ENCODE results near the gene CST1. TPM values are rescaled to one million over a fixed set of nuclear protein-coding genes. Genes with fewer than 3 reads are reported as not detected.

The CST1 gene
- polyA plus RNA-seq, 1 of the 3 experiments (the other 2 are of a cell fraction): not detected

DNA sequence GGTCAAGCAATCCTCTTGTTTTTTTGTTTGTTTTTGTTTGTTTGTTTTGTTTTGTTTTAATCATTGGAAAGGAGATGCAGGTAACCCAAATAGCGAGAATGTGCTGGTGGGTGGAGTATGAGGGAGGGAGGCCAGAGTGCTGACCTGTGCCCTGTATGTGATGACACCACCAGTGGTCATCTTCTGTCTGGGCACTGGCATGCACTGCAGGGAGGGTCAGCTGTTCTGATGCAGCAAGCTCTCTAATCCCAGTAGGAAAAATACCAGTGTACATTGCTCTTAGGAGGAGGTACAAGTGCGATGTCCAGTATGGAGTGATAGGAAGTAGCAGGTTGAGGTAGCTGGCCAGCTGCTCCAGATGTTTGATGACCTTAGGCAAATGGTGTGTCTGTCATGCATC, 2.9 kb upstream of the CST1 start:
- no peak overlapping the region for H3K4me2 ChIP-seq
- H3K27me3 ChIP-seq (ENCODE audit: insufficient read depth): no peaks in the 10 kb centered on the region
- peaks cover 0 to 4% of the 10 kb centered on the region in 2 experiments; a peak in 1 of 4 replicates for H3K4me1 ChIP-seq (ENCODE audit: control insufficient read depth in 1 of 2, insufficient read depth in 2 of 2, low read depth in 1 of 2, low read length in 1 of 2)
- H3F3A ChIP-seq (replicated peaks; ENCODE audit: insufficient read depth): no peaks in the 10 kb centered on the region
- WGBS (ENCODE audit: low lambda C conversion rate): 33% methylated on average over 2 of the region's 2 CpGs
- no peak overlapping the region for H3K9ac ChIP-seq
- no peaks in the 10 kb centered on the region for H3K79me2 ChIP-seq (ENCODE audit: insufficient read depth)
- TF ChIP-seq EP300 (IDR thresholded peaks at IDR 0.05; ENCODE audit: borderline replicate concordance in 1 of 2, low read depth in 1 of 2, low read length in 1 of 2) (no peak), FOSL2 (IDR thresholded peaks at IDR 0.05; ENCODE audit: borderline replicate concordance, low read depth) (no peak), POLR2AphosphoS5 (IDR thresholded peaks at IDR 0.05; ENCODE audit: low read depth, low read length) (no peak), RAD21 (IDR thresholded peaks at IDR 0.05; ENCODE audit: low read length) (no peak)
- TF ChIP-seq, protein P1, sequence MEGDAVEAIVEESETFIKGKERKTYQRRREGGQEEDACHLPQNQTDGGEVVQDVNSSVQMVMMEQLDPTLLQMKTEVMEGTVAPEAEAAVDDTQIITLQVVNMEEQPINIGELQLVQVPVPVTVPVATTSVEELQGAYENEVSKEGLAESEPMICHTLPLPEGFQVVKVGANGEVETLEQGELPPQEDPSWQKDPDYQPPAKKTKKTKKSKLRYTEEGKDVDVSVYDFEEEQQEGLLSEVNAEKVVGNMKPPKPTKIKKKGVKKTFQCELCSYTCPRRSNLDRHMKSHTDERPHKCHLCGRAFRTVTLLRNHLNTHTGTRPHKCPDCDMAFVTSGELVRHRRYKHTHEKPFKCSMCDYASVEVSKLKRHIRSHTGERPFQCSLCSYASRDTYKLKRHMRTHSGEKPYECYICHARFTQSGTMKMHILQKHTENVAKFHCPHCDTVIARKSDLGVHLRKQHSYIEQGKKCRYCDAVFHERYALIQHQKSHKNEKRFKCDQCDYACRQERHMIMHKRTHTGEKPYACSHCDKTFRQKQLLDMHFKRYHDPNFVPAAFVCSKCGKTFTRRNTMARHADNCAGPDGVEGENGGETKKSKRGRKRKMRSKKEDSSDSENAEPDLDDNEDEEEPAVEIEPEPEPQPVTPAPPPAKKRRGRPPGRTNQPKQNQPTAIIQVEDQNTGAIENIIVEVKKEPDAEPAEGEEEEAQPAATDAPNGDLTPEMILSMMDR (IDR thresholded peaks at IDR 0.05): no peak
- H4K20me1 ChIP-seq (ENCODE audit: insufficient read depth): no peaks in the 10 kb centered on the region
- H3K4me3 ChIP-seq (ENCODE audit: low read depth in 2 of 2, low read length in 1 of 2): no peak overlapping the region
- H3K36me3 ChIP-seq (replicated peaks in 1 of 2; ENCODE audit: control insufficient read depth in 1 of 2, insufficient read depth in 2 of 2, low read length in 1 of 2): no peaks in the 10 kb centered on the region
- no peaks in the 10 kb centered on the region for H3K9me2 ChIP-seq
- H3K27ac ChIP-seq (ENCODE audit: low read depth in 2 of 2, low read length in 1 of 2): no peak overlapping the region
- no peak overlapping the region for H2AFZ ChIP-seq (ENCODE audit: low read depth)
- ChIA-PET CTCF (no interaction called here), POLR2A (no interaction called here)
- DNase-seq: no peak
- no peaks in the 10 kb centered on the region for H3K9me3 ChIP-seq

DNA sequence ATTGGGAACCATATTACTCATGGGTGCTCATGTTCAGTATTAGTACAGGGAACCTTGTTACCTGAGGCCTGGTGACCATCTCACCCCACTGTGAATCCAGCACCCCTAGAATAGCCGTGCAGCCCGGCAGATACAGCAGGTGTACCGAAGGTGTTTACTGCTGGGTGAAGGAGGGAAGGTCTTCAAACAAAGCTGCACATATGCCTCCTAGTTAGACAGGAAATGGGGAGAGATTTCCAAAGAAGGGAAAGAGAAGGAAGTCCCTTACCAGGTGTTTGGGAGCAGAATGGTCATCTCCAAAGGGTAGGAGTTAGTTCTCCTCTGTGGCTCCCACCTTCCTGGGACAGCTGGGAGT, 2.4 kb upstream of the CST1 start:
- H3K4me2 ChIP-seq: no peak overlapping the region
- no peaks in the 10 kb centered on the region for H3K27me3 ChIP-seq (ENCODE audit: insufficient read depth)
- no peaks in the 10 kb centered on the region for H3K36me3 ChIP-seq (replicated peaks in 1 of 2; ENCODE audit: control insufficient read depth in 1 of 2, insufficient read depth in 2 of 2, low read length in 1 of 2)
- H3K9ac ChIP-seq: no peak overlapping the region
- no peaks in the 10 kb centered on the region for H3K9me3 ChIP-seq
- 17% methylated on average over 3 of the region's 3 CpGs for WGBS (ENCODE audit: low lambda C conversion rate)
- H3K4me1 ChIP-seq (ENCODE audit: control insufficient read depth in 1 of 2, insufficient read depth in 2 of 2, low read depth in 1 of 2, low read length in 1 of 2): peaks cover 0 to 4% of the 10 kb centered on the region in 2 experiments; a peak in 1 of 4 replicates
- ChIA-PET CTCF (no interaction called here), POLR2A (no interaction called here)
- H3K4me3 ChIP-seq (ENCODE audit: low read depth in 2 of 2, low read length in 1 of 2): no peak overlapping the region
- no peak overlapping the region for H3K27ac ChIP-seq (ENCODE audit: low read depth in 2 of 2, low read length in 1 of 2)
- H2AFZ ChIP-seq (ENCODE audit: low read depth): no peak overlapping the region
- no peak for DNase-seq
- H3F3A ChIP-seq (replicated peaks; ENCODE audit: insufficient read depth): no peaks in the 10 kb centered on the region
- no peak for TF ChIP-seq RFX5 (IDR thresholded peaks at IDR 0.05; ENCODE audit: low read length)
- no peak for TF ChIP-seq EZH2phosphoT487 (IDR thresholded peaks at IDR 0.05; ENCODE audit: borderline replicate concordance, low read depth)
- no peak for TF ChIP-seq NRF1 (IDR thresholded peaks at IDR 0.05; ENCODE audit: low read depth, low read length)
- TF ChIP-seq, protein P2, sequence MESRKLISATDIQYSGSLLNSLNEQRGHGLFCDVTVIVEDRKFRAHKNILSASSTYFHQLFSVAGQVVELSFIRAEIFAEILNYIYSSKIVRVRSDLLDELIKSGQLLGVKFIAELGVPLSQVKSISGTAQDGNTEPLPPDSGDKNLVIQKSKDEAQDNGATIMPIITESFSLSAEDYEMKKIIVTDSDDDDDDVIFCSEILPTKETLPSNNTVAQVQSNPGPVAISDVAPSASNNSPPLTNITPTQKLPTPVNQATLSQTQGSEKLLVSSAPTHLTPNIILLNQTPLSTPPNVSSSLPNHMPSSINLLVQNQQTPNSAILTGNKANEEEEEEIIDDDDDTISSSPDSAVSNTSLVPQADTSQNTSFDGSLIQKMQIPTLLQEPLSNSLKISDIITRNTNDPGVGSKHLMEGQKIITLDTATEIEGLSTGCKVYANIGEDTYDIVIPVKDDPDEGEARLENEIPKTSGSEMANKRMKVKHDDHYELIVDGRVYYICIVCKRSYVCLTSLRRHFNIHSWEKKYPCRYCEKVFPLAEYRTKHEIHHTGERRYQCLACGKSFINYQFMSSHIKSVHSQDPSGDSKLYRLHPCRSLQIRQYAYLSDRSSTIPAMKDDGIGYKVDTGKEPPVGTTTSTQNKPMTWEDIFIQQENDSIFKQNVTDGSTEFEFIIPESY (IDR thresholded peaks at IDR 0.05; ENCODE audit: borderline replicate concordance, low read depth): no peak
- TF ChIP-seq, protein P3, sequence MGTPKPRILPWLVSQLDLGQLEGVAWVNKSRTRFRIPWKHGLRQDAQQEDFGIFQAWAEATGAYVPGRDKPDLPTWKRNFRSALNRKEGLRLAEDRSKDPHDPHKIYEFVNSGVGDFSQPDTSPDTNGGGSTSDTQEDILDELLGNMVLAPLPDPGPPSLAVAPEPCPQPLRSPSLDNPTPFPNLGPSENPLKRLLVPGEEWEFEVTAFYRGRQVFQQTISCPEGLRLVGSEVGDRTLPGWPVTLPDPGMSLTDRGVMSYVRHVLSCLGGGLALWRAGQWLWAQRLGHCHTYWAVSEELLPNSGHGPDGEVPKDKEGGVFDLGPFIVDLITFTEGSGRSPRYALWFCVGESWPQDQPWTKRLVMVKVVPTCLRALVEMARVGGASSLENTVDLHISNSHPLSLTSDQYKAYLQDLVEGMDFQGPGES (IDR thresholded peaks at IDR 0.05; ENCODE audit: low read depth, low read length): no peak
- TF ChIP-seq GABPA (IDR thresholded peaks at IDR 0.05; ENCODE audit: low read depth): no peak
- TF ChIP-seq CHD2 (IDR thresholded peaks at IDR 0.05; ENCODE audit: low read length, partially characterized antibody): no peak
- TF ChIP-seq, protein P4, sequence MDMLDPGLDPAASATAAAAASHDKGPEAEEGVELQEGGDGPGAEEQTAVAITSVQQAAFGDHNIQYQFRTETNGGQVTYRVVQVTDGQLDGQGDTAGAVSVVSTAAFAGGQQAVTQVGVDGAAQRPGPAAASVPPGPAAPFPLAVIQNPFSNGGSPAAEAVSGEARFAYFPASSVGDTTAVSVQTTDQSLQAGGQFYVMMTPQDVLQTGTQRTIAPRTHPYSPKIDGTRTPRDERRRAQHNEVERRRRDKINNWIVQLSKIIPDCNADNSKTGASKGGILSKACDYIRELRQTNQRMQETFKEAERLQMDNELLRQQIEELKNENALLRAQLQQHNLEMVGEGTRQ (IDR thresholded peaks at IDR 0.05; ENCODE audit: borderline replicate concordance, low read depth, low read length): no peak
- TF ChIP-seq FOSL2 (IDR thresholded peaks at IDR 0.05; ENCODE audit: borderline replicate concordance, low read depth): no peak
- TF ChIP-seq RAD21 (IDR thresholded peaks at IDR 0.05; ENCODE audit: low read length): no peak
- TF ChIP-seq, protein P5, sequence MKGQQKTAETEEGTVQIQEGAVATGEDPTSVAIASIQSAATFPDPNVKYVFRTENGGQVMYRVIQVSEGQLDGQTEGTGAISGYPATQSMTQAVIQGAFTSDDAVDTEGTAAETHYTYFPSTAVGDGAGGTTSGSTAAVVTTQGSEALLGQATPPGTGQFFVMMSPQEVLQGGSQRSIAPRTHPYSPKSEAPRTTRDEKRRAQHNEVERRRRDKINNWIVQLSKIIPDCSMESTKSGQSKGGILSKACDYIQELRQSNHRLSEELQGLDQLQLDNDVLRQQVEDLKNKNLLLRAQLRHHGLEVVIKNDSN (IDR thresholded peaks at IDR 0.05; ENCODE audit: borderline replicate concordance, low read depth): no peak
- TF ChIP-seq EP300 (IDR thresholded peaks at IDR 0.05; ENCODE audit: borderline replicate concordance in 1 of 2, low read depth in 1 of 2, low read length in 1 of 2): no peak
- TF ChIP-seq NFIC (IDR thresholded peaks at IDR 0.05; ENCODE audit: borderline replicate concordance): no peak
- TF ChIP-seq FOXM1 (IDR thresholded peaks at IDR 0.05; ENCODE audit: low read depth): no peak
- no peak for TF ChIP-seq MEF2A (IDR thresholded peaks at IDR 0.05; ENCODE audit: borderline replicate concordance, low read depth)
- no peaks in the 10 kb centered on the region for H3K79me2 ChIP-seq (ENCODE audit: insufficient read depth)
- no peaks in the 10 kb centered on the region for H3K9me2 ChIP-seq
- no peaks in the 10 kb centered on the region for H4K20me1 ChIP-seq (ENCODE audit: insufficient read depth)

Data from SK-N-SH (cell line).